ENCODE results near the gene PRKAR1B. TPM values are rescaled to one million over a fixed set of nuclear protein-coding genes. Genes with fewer than 3 reads are reported as not detected.

PRKAR1B gene
- total RNA-seq, 2 experiments from 2014 or later = 13.1 to 13.4 TPM

DNA sequence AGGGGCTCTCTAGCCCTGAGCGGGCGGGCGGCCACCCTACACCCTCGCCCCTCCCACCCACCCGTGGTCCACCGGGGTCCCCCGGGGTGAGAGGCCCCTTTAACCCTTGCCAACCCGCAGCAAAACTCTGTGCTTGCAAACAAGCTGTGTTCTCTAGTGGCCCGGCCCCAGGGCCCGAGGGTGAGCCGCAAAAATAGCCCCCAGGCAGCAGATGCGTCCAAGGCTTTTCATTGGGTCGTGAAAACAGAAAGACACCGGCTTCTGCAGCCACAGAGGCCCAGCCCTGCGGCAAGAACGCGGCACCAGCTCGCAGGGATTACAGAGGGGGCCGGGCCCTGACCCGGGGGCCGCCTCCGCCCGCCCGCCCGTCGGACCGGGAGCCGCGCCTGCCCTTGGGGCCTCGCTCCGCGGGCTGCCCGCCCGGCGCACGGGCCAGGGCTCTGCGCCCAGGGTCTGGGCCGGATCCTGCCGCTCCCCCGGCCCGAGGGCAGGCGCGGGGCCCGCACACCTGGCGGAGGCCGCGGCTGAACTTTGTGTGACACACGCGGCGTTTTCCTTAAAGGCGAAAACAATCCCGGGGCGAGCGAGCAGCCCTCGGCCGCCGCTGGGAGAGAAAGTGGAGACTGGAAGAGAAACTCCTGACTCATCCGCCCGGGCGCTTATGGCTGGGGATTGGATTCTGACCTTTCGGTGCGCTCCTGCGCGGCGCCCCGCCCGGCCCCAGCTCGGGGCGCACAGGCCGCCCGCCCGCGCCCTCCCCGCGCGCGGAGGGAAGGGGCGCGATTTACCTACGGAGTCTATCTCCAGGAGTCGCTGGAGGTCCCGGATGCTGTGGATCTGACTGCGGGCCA is 210.2 kb downstream of the PRKAR1B start:
- no peaks in the 10 kb centered on the region for H3K36me3 Mint-ChIP-seq (ENCODE audit: low read depth)
- ChIA-PET CTCF (no interaction called here), POLR2A (interaction anchor here (0.7 kb wide), 1 partner anchor 29 kb away, joined by 3 read pairs; no protein-coding TSS in a partner anchor)
- peaks cover 15% of the 10 kb centered on the region for H3K4me1 Mint-ChIP-seq
- H3K9me3 Mint-ChIP-seq = no peaks in the 10 kb centered on the region
- peaks cover 35% of the 10 kb centered on the region for H3K27me3 Mint-ChIP-seq
- no peak overlapping the region for H3K4me3 Mint-ChIP-seq
- H3K27ac Mint-ChIP-seq = no peak overlapping the region
- DNase-seq = no peak

DNA sequence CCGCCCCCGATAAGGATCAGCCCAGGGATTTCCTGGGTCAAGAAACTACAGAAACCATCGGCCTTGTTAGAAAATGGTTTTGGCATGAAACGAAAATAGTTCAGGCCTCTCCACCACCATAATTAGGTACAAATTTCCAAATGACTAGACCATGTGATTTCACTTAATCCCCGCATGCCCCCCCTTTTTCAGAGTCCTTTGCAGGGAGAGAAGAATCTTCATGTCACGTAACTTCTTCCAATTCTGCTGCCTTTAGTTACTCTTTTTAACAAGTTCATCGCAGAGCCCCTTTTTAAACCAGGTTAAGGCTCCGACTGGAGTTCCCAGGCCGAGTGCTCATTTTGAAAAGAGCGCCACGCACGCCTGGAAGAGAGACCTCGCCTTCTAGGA is 210.9 kb downstream of the PRKAR1B start:
- H3K4me1 Mint-ChIP-seq = peaks cover 15% of the 10 kb centered on the region
- H3K4me3 Mint-ChIP-seq = no peak overlapping the region
- H3K27me3 Mint-ChIP-seq = peaks cover 32% of the 10 kb centered on the region
- ChIA-PET POLR2A (no interaction called here), CTCF (no interaction called here)
- H3K9me3 Mint-ChIP-seq = no peaks in the 10 kb centered on the region
- no peaks in the 10 kb centered on the region for H3K36me3 Mint-ChIP-seq (ENCODE audit: low read depth)
- no peak for DNase-seq
- no peak overlapping the region for H3K27ac Mint-ChIP-seq

DNA sequence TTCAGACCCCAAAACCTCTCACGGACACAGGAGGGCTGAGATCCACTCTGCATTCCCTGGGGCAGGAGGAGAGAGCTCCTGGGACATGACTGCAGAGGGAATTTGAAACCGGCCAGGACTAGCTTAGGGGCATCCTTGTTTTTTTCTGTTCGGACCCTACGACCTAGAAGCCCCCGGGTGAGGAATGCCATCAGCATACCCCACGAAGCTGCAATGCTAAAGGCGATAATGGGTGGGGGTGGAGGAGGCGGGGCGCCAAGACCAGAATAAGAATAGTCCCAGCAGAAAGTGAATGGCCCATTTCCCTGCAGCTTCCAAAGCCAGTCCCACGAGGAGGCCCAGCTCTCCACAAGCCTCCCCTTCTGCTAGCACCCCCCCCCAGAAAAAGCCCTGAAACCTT is 211.5 kb downstream of the PRKAR1B start:
- ChIA-PET POLR2A (no interaction called here), CTCF (no interaction called here)
- no peak overlapping the region for H3K27ac Mint-ChIP-seq
- no peak for DNase-seq
- H3K4me3 Mint-ChIP-seq = no peak overlapping the region
- peaks cover 26% of the 10 kb centered on the region for H3K27me3 Mint-ChIP-seq
- H3K4me1 Mint-ChIP-seq = peaks cover 15% of the 10 kb centered on the region
- no peaks in the 10 kb centered on the region for H3K9me3 Mint-ChIP-seq
- no peaks in the 10 kb centered on the region for H3K36me3 Mint-ChIP-seq (ENCODE audit: low read depth)

DNA sequence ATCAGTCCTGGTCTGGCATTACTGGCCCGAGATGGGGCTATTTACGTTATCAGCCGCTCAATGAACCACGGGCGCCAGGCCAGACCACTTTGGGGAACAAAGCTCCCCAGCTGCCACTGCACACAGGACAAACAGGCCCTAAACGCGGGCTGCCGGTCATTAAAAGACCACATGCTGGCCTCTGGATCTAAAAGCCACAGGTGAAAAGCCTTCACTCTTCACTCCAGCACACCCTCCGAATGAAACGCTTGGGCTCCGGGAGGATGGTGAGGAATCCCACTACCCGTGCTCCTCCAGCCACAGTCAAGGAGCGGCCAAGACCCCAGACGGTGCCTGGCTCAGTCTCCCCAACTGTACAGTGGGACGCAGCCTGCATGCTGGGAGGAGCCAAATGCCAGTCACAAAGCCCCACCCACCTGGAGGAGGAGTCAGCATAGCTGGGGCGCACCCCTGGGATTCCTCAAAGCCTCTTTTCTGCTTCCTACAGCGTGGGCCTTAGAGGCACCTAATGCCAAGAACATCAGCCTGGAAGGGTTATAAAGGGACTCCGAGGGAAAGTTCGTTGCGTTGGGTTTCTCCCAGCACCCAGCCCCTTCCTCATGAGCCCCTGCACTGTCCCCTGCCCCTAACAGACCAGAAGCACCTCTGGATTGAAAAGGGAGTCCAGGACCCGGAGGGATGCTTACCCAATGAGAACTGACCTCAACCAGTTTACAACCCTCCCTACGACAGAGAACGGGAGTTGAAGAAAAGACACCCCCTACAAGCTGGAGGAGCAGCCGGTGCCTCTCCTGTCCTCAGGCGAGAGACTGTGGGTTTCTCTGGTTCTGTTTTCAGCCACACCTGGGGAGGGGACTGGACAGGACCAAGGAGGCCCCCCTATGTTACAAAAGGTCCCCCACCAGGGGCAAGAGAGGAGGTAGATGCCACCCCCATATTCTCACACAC is 212.2 kb downstream of the PRKAR1B start:
- Mint-ChIP-seq H3K27me3 (peaks cover 24% of the 10 kb centered on the region), H3K27ac (no peak overlapping the region), H3K9me3 (no peaks in the 10 kb centered on the region), H3K36me3 (ENCODE audit: low read depth) (no peaks in the 10 kb centered on the region), H3K4me1 (peaks cover 15% of the 10 kb centered on the region), H3K4me3 (no peak overlapping the region)
- CTCF ChIA-PET = no interaction called here
- POLR2A ChIA-PET = no interaction called here
- DNase-seq = no peak

DNA sequence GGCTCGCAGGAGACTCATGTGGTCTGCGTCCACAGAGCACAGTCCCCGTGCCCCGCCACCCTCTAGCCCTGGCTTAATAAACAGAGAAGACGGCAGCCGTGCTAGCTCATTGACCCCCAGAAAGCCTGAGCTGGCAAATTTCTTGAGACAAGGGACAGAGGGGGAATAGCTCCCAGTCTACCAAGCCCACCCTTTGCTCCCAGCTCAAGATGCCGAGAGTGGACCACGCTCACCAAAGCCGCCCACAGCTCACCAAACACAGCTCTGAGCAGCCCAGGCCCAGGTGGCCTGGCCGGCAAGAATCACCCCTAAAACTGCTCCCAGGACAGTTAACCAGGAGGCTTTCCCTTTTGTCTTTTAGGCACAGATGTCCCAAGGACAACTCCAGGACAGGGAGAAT is 212.8 kb downstream of the PRKAR1B start:
- Mint-ChIP-seq H3K4me3 (no peak overlapping the region), H3K27me3 (peaks cover 24% of the 10 kb centered on the region), H3K9me3 (no peaks in the 10 kb centered on the region), H3K27ac (no peak overlapping the region), H3K4me1 (peaks cover 15% of the 10 kb centered on the region), H3K36me3 (ENCODE audit: low read depth) (no peaks in the 10 kb centered on the region)
- DNase-seq = no peak
- POLR2A ChIA-PET = no interaction called here
- CTCF ChIA-PET = no interaction called here

DNA sequence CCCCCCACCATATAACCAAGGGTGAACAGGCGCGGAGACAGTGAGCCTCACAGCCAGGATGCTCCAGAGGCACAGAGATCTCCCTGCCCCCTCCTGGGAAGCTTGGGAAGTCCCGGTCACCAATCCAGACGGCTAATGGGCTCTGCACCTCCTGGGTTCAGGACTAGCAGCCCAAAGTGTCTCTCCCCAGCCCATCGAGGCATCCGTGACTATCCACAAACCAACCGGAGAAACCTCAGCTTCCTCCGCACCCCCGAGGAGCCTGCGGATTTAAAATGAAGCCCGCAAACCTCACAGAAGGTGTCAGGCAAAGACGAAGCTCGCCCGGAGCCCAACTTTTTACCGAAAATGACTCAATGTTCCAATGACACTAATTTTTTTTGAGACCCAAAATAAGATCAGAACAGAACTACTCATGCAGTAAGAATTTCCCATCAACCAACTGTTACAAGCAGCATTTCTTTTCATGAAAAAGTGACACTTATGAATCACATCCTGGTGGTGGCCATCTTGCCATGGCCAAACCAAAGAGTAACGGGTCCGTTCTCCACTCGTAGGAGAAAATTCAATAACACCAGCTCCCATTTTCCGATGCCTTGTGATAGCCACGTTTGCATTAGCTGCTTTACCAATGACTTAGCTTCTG is 213.4 kb downstream of the PRKAR1B start:
- no peak for DNase-seq
- no peaks in the 10 kb centered on the region for H3K36me3 Mint-ChIP-seq (ENCODE audit: low read depth)
- H3K27me3 Mint-ChIP-seq = peaks cover 24% of the 10 kb centered on the region
- peaks cover 15% of the 10 kb centered on the region for H3K4me1 Mint-ChIP-seq
- H3K27ac Mint-ChIP-seq = no peak overlapping the region
- CTCF ChIA-PET = no interaction called here
- H3K4me3 Mint-ChIP-seq = no peak overlapping the region
- POLR2A ChIA-PET = no interaction called here
- no peaks in the 10 kb centered on the region for H3K9me3 Mint-ChIP-seq

DNA sequence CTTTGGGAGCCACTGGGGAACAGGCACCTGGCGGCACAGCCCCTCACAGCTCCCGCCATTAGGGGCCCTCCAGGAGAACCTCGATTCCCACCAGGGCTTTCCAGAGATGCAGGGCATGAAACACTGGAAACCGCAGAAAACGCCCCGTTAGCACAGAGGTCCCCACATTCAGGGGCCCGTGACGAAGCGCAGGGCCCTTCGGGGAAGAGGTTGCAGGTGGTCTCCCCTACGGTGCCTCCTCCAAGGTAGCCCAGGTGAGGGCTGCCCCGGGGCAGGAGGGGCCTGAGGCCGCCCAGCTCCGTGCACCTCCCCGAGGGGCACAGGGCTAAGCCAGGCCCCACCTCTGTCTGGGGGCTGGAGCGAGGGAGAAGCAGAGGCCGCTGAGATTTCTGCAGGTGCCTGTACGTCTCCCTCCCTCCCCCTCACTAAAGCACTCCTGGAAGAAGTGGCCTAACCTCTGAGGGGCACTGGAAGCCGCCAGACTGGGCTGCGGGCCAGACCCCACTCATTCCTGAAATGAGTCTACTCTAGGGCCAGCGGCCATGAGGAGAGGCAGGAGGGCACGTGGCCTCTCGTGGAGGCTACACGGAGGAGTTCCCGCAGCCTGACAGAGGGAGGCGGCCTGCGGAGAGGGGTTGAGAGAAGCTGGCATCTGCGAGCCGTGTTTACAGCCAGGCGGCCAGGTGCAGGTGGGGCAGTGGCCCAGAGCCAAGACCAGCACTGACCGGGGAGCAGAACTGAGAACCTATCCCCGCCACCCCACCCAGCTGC is 214.4 kb downstream of the PRKAR1B start:
- no peak overlapping the region for H3K4me3 Mint-ChIP-seq
- H3K27ac Mint-ChIP-seq = no peak overlapping the region
- CTCF ChIA-PET = no interaction called here
- peaks cover 18% of the 10 kb centered on the region for H3K27me3 Mint-ChIP-seq
- no peak for DNase-seq
- POLR2A ChIA-PET = no interaction called here
- peaks cover 9% of the 10 kb centered on the region for H3K4me1 Mint-ChIP-seq
- no peaks in the 10 kb centered on the region for H3K9me3 Mint-ChIP-seq
- H3K36me3 Mint-ChIP-seq (ENCODE audit: low read depth) = no peaks in the 10 kb centered on the region

DNA sequence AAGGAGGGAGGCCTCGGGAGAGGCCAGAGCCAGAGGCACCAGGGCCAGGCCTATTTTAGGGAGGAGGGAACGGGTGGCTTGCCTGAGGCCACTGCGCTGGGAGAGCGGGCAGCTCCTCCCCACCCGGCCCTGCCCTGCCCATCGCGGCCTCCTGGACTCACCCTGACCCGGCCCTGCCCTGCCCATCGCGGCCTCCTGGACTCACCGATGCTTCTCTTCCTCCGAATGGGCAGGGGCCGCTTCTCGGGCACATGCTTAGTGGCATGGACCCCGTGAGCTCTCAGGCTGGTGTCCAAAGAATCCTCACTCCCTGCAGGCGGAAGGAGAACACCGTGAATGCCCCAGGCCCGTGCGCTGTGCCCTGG is 215.0 kb downstream of the PRKAR1B start:
- H3K36me3 Mint-ChIP-seq (ENCODE audit: low read depth) = no peaks in the 10 kb centered on the region
- POLR2A ChIA-PET = no interaction called here
- no peaks in the 10 kb centered on the region for H3K9me3 Mint-ChIP-seq
- CTCF ChIA-PET = no interaction called here
- peaks cover 8% of the 10 kb centered on the region for H3K4me1 Mint-ChIP-seq
- peaks cover 16% of the 10 kb centered on the region for H3K27me3 Mint-ChIP-seq
- DNase-seq = no peak
- H3K27ac Mint-ChIP-seq = no peak overlapping the region
- no peak overlapping the region for H3K4me3 Mint-ChIP-seq

DNA sequence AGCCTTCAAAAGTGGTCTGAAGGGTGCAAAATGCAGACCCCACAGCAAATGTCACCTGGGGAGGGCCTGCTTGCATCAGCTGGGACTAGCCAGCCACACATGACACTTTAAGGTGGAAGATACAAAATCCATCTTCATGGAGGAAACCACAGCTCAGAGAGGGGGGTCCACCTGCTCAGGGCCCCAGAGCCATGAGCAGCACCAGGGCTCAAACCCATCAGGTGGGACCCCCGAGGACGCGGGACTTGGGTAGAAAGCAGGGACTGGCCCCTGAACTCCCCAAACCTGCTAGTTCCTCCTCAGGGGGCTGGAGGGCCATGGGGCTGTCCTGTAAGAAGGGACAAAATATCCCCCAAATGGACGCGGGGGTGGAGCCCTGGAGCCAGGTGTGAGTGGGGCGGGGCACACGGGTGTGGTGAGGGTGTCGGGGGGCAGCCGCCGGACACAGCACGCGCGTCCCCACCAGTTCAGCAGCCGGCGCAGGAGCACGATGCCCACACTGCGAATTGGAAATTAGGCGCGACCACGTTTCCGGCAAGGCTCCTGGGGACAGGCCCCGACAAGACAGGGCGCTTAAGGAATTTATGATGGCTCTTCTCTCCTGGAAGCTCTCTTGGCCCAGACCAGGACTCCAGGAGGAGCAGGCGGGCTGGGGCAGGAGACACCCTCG is 215.5 kb downstream of the PRKAR1B start:
- POLR2A ChIA-PET = no interaction called here
- Mint-ChIP-seq H3K9me3 (no peaks in the 10 kb centered on the region), H3K27me3 (peaks cover 16% of the 10 kb centered on the region), H3K4me3 (no peak overlapping the region), H3K27ac (no peak overlapping the region), H3K4me1 (peaks cover 8% of the 10 kb centered on the region), H3K36me3 (ENCODE audit: low read depth) (no peaks in the 10 kb centered on the region)
- CTCF ChIA-PET = no interaction called here
- no peak for DNase-seq

DNA sequence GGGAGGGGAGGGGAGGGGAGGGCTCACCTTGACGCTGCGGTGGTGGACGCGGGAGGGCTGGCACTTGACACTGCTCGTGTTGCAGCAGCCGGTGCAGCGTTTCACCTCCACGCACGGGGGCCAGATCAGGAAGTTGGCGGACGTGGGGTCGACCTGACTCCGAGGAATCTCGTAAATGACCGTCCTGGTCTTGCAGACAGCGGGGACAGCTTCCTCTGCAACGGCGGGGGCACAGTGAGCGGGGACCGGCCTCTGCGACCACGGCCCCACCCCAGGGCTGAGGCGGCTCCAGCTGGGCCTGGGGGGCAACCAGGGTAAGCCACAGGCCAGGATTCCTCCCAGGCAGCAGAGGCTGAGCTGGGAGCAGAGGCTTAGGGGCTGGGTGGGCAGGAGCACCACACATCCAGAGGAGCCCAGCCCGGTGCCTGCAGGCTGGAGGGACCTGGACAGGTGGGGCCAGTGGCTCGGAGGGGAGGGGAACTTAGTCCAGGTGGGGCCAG is 216.2 kb downstream of the PRKAR1B start:
- Mint-ChIP-seq H3K4me1 (peaks cover 5% of the 10 kb centered on the region), H3K27ac (no peak overlapping the region), H3K36me3 (ENCODE audit: low read depth) (no peaks in the 10 kb centered on the region), H3K27me3 (peaks cover 11% of the 10 kb centered on the region), H3K9me3 (no peaks in the 10 kb centered on the region), H3K4me3 (no peak overlapping the region)
- no peak for DNase-seq
- CTCF ChIA-PET = no interaction called here
- POLR2A ChIA-PET = no interaction called here

DNA sequence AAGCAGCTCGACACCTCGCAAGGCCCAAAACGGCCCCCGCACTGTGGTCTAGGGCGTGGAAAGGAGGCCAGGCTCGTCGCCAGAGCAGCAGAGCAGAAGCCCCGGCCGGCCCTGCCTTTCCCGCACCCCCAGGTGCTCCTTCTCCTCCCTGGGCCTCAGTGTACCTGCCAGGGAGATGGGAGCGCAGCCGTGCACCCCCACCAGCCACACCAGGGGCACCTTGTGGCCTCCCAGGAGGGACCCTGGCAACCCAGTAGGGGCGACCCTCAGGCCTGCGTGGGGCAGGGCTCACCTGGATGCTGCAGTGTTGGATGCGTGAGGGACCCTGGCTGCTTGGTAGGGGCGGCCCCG is 217.0 kb downstream of the PRKAR1B start:
- POLR2A ChIA-PET = no interaction called here

DNA sequence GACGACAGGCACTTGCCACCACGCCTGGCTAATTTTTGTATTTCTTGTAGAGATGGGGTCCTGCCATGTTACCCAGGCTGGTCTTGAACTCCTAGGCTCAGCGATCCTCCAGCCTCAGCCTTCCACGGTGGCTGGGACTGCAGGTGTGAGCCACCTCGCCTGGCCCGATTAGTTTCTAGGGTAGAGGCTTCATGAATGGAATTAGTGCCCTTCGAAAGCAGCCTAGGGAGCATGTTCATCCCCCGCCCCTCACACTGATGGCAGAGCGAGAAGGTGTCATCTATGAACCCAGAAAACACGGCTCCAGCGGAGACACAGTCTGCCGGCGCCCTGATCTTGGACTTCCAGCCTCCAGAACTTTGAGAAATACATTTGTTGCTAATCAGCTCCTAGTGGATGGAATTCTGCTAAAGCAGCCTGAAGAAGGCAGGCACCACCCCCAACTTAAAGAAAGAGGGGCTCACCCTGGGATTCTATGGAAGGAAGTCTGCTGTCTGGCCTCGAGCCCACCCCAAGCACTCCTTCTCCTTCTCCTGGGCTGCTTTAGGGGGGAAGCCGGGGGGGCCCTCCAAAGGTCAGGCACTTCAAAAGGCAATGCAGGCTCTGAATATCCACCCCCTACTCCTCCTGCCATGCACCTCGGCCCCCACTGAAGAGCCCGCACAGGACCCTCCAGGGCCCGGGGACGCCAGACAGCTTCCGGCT is 217.5 kb downstream of the PRKAR1B start:
- Mint-ChIP-seq H3K4me1 (peaks cover 5% of the 10 kb centered on the region), H3K4me3 (no peak overlapping the region), H3K27ac (no peak overlapping the region), H3K27me3 (peaks cover 2% of the 10 kb centered on the region), H3K36me3 (ENCODE audit: low read depth) (no peaks in the 10 kb centered on the region), H3K9me3 (no peaks in the 10 kb centered on the region)
- DNase-seq = no peak
- ChIA-PET POLR2A (no interaction called here), CTCF (no interaction called here)

More for the DNA sequence above, 217.0 kb downstream of the PRKAR1B start:
- H3K4me1 Mint-ChIP-seq = peaks cover 5% of the 10 kb centered on the region
- no peak for DNase-seq
- no peaks in the 10 kb centered on the region for H3K9me3 Mint-ChIP-seq
- no peak overlapping the region for H3K4me3 Mint-ChIP-seq
- H3K36me3 Mint-ChIP-seq (ENCODE audit: low read depth) = no peaks in the 10 kb centered on the region
- CTCF ChIA-PET = no interaction called here
- H3K27me3 Mint-ChIP-seq = peaks cover 4% of the 10 kb centered on the region
- H3K27ac Mint-ChIP-seq = no peak overlapping the region
